Measurements from ENCODE around the gene MCRIP2. TPM values are rescaled to one million over a fixed set of nuclear protein-coding genes. Genes with fewer than 3 reads are reported as not detected.
A peak's percentile ranks its signal among the peaks of the same experiment; 100 is the strongest.

MCRIP2 gene
- total RNA-seq, 4 donors from 2014 or later = 61.3 to 124 (median 69.1) TPM

DNA sequence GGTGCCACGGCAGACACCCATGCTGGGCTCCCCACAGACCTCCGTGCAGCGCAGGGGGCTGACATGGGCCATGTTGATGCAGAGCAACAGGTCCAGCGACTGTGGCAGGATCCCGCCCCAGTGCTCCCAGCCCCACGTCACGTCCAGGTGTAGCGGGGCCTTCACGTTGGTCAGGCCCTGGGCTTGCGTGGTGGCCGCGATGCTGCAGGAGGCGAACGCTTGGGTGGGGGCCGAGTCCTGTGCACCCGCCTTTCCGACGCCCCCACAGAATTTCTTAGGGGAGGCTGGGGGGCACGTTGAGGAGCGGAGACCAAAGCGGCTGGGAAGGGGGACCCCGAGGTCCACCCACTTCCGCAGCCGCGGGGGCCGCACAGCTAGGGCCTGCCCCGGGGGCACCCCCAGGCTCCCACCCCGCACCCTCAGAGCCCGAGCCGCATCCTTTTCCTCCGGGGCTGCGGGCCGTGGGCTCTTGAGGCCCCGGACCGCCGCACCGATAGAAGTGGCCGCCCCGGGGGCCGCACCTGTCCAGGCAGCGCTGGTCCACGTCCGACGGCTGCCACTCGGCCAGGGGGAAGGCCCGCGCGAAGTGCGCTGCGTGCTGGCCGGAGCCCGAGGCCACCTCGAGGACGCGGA, 5.9 kb upstream of the MCRIP2 start:
- Histone ChIP-seq H3K27me3 (no peaks in the 10 kb centered on the region), H3K9me3 (no peaks in the 10 kb centered on the region), H3K4me3 (replicated peaks in 1 of 3) (peak overlapping the region; percentile 27 to 96 (median 73)), H3K4me1 (peaks cover 18 to 27% of the 10 kb centered on the region in 2 donors), H3K36me3 (peaks cover 0 to 8% of the 10 kb centered on the region in 2 donors), H3K27ac (peak overlapping the region in 2 of 3 donors; percentile 41 to 97)
- WGBS, 2 donors = 40% methylated on average over 4 of the region's 55 CpGs; no CpG with 5 or more reads in 1 of the 2 donors
- DNase-seq = no peak
- intact Hi-C loops (cut with DNase I) = no loop called here
- TF ChIP-seq POLR2A (IDR thresholded peaks at IDR 0.05) = no peak
- TF ChIP-seq, protein P1, sequence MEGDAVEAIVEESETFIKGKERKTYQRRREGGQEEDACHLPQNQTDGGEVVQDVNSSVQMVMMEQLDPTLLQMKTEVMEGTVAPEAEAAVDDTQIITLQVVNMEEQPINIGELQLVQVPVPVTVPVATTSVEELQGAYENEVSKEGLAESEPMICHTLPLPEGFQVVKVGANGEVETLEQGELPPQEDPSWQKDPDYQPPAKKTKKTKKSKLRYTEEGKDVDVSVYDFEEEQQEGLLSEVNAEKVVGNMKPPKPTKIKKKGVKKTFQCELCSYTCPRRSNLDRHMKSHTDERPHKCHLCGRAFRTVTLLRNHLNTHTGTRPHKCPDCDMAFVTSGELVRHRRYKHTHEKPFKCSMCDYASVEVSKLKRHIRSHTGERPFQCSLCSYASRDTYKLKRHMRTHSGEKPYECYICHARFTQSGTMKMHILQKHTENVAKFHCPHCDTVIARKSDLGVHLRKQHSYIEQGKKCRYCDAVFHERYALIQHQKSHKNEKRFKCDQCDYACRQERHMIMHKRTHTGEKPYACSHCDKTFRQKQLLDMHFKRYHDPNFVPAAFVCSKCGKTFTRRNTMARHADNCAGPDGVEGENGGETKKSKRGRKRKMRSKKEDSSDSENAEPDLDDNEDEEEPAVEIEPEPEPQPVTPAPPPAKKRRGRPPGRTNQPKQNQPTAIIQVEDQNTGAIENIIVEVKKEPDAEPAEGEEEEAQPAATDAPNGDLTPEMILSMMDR (IDR thresholded peaks at IDR 0.05) = peak in 1 of 6 experiments; percentile 16

DNA sequence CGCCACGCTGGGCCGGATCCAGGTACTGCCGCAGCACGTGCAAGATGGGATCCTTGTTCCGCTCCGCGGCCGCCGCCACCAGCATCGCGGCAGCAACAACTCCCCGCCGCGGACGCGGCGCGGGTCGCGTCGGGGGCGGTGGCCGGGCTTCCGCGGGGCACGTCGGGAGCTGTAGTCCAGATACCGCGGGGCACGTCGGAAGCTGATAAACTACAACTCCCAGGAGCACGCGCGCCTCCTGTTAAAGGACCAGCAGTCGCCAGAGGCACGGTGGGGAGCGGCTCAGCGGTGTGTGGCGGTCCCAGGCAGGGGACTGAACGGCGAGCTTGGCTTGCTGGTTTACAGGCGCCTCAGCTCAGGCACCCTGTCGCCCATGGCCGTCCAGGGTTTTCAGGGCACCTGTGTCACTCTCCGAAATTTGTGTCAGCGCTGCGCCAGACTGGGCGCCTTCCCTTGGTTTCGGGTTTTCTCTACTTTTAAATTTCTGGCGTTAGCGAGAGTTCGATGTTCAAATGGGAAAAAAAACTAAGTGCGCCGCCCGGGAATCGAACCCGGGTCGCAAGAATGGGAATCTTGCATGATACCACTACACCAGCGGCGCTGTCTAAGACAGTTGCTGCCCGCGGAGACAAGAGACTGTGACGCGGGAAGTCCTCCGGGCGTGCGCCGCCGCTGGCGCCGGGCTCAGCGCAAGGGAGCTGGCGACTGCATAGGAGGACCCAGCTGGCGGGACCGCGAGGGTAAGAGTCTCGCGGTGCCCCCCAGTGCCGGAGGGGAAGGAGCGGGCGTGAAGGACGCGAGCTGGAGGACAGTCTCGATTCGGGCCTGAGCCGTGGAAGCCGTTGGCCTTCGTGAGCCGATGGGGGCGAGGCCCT, 5.2 kb upstream of the MCRIP2 start, which contains the start of gene METTL26:
Gene METTL26, minus strand, starts transcription at position 100 of the 875 bp plus-strand sequence. Its CDS starts 15 bp downstream, at position 85.
- peak; percentile 95 to 96 for DNase-seq
- H3K36me3 ChIP-seq = peaks cover 0 to 8% of the 10 kb centered on the region in 2 donors
- peak within 1 kb of the TSS; percentile 88 to 97 (median 96) for H3K27ac ChIP-seq
- peak in 1 of 2 donors; percentile 59 for TF ChIP-seq POLR2A (IDR thresholded peaks at IDR 0.05)
- TF ChIP-seq, protein P1 (IDR thresholded peaks at IDR 0.05) = no peak
- no peaks in the 10 kb centered on the region for H3K27me3 ChIP-seq
- peaks cover 16 to 27% of the 10 kb centered on the region in 2 donors for H3K4me1 ChIP-seq
- H3K4me3 ChIP-seq (replicated peaks in 1 of 3) = peak within 1 kb of the TSS; percentile 27 to 96 (median 73)
- 0% methylated on average over 37 to 41 of the region's 91 CpGs for WGBS, 2 donors
- intact Hi-C loops (cut with DNase I) = no loop called here
- H3K9me3 ChIP-seq = no peaks in the 10 kb centered on the region

DNA sequence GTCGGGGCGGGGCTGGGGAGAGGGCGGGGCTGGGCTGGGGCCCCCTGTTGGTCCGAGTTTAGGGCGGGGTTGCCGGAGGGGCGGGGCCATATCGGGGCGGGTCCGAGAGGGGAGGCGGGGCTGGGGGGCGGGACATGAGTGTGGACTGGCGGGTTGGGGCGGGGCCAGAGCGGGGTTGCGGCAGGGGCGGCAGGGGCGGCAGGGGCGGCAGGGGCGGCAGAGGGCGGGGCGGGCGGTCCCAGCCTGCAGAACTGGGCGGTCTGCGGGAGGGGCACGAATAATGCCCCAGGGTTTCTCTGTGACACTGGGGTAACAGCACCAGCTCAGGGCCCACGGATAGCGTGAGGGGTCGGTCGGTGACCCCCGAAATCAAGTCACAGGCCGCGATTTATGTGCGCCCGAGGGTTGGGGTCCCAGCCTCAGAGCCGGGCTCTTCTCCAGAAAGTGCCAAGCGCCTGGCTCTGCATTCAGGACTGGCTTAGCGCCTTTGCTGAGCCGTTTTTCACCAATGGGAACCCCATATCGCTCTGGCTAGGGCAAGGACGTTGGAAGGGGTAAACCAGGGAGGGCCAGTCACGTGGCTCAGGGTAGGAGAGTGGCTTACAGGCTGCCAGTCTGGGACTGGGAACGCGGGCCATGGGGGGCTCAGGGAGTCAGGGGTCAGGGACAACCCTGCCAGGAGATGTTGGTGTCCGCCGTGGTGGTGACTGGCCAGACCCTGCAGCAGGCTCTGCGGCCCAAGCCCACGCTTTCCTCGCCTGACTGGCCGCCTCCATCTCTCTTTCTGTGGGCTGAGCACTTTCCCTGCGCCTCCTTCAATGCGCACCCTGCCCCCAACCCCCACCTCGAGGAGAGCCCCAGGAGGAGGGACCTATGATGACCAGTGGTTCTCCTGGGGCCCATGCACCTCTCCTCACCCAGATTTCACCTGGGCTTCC, 4.3 kb upstream of the MCRIP2 start:
- peaks cover 17 to 27% of the 10 kb centered on the region in 2 donors for H3K4me1 ChIP-seq
- H3K27ac ChIP-seq = peak overlapping the region; percentile 36 to 97 (median 96)
- peak overlapping the region in 2 of 3 donors; percentile 73 to 96 for H3K4me3 ChIP-seq (replicated peaks in 1 of 3)
- 25 to 28% methylated on average over 8 to 15 of the region's 53 CpGs for WGBS, 2 donors
- no peak for TF ChIP-seq POLR2A (IDR thresholded peaks at IDR 0.05)
- TF ChIP-seq, protein P1 (IDR thresholded peaks at IDR 0.05) = no peak
- DNase-seq = peak; percentile 85 to 89
- no peaks in the 10 kb centered on the region for H3K27me3 ChIP-seq
- peaks cover 0 to 8% of the 10 kb centered on the region in 2 donors for H3K36me3 ChIP-seq
- no peaks in the 10 kb centered on the region for H3K9me3 ChIP-seq
- intact Hi-C loops (cut with DNase I) = no loop called here

DNA sequence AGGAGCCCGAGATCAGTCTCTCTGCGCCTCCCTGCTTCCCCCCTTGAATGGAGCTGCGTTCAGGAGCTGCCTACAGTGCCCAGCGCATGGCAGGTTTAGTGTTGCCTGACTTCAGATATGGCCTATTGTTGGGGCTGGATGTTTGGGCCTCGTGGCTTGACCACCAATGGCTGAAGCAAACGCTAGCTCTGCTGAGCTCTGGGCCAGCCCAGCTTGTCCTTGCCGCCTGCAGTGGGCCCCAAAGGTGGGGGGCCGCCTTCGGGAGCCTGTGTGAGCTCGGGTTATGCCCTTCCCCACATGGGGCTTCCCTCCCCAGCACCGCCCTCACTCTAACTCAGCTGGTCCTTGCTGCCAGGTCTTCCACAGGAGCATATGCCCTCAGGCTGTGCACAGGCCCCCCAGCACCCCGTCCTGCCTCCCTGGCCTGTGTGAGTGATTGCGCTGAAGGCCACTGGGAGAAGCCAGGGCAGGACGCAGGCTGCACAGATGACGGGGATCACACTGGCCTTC, 3.5 kb upstream of the MCRIP2 start:
- TF ChIP-seq, protein P1 (IDR thresholded peaks at IDR 0.05) = no peak
- TF ChIP-seq POLR2A (IDR thresholded peaks at IDR 0.05) = no peak
- intact Hi-C loops (cut with DNase I) = no loop called here
- no peaks in the 10 kb centered on the region for H3K27me3 ChIP-seq
- DNase-seq = no peak
- H3K4me3 ChIP-seq (replicated peaks in 1 of 3) = no peak overlapping the region
- H3K4me1 ChIP-seq = peaks cover 24 to 34% of the 10 kb centered on the region in 2 donors
- WGBS, 2 donors = 78 to 84% methylated on average over 8 to 12 of the region's 15 CpGs
- H3K9me3 ChIP-seq = no peaks in the 10 kb centered on the region
- H3K27ac ChIP-seq = no peak overlapping the region
- peaks cover 0 to 7% of the 10 kb centered on the region in 2 donors for H3K36me3 ChIP-seq

All from thyroid gland (tissue), 4 donors.